ENCODE data around the gene MACROD2.

DNA sequence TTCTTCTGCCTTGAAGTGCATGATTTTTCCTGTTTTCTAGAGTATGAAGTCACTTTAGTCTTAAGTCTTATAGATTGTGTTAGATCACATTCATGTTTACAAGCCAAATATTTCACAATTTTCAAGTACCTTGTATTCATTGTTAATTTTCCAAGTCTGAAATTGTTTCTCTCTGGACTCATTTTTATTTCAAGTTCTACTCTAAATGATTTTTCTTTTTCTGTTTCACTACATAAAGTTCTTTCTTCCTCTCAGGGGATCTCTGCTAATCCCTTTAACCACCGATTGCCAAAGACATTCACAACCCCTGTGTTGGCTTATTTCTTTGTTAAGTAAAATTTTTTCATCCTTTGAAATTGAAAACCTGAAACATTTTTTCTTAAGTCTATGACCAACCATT is 1772.3 kb downstream of the MACROD2 start:
- no peak for TF ChIP-seq POLR2A (IDR thresholded peaks at IDR 0.05)
- no peak for TF ChIP-seq CTCF (IDR thresholded peaks at IDR 0.05)
